ENCODE results near the gene KCNT2. TPM values are rescaled to one million over a fixed set of nuclear protein-coding genes. Genes with fewer than 3 reads are reported as not detected.

Gene KCNT2
- total and polyA plus RNA-seq, 9 of the 15 experiments (the other 6 are each of a cell fraction or from before 2014, with no cell fraction given): 0.13 to 0.73 (median 0.28) TPM

DNA sequence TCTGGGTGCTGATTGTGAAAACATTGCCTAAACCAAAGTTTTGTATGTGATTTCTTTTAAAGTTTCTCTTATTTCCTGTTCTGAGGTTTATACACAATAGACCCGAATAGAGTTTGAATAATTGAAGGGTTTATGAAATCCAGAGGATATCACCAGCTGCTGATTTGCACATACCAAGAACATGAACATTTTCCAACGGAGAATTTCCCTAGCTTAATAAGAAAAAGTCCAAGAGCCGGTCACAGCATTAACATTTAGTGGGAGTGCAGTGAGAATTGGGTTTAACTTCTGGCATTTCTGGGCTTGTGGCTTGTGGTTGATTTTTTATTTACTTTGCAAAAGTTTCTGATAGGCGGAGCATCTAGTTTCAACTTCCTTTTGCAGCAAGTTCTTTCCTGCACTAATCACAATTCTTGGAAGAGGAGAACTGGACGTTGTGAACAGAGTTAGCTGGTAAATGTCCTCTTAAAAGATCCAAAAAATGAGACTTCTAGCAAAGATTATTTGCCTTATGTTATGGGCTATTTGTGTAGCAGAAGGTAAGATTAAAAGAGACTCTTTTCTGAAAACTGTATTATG lies 43.5 kb upstream of the KCNT2 start, which contains the start of gene CFH (continued):
- TF ChIP-seq TBL1XR1 (IDR thresholded peaks at IDR 0.05; ENCODE audit: low read length in 2 of 2) (0 out of 4 replicates have a peak, but pooled peaks of 1 of the 2 experiments have one; percentile 24), KAT7 (CRISPR knock-in tag; IDR thresholded peaks at IDR 0.05; ENCODE audit: borderline replicate concordance) (no peak), MEIS2 (IDR thresholded peaks at IDR 0.05; ENCODE audit: partially characterized antibody) (no peak), SMC3 (conservative IDR thresholded peaks at IDR 0.05; ENCODE audit: insufficient read depth, low read depth, low read length) (no peak), ZNF253 (CRISPR knock-in tag; conservative IDR thresholded peaks at IDR 0.05) (no peak), ZNF57 (CRISPR knock-in tag; IDR thresholded peaks at IDR 0.05) (no peak), SNRNP70 (optimal IDR thresholded peaks at IDR 0.05; ENCODE audit: low read depth, low read length) (no peak), ZNF347 (CRISPR knock-in tag; IDR thresholded peaks at IDR 0.05; ENCODE audit: low read depth) (no peak), POLR2G (IDR thresholded peaks at IDR 0.05; ENCODE audit: low read depth, low read length) (peak; percentile 45; the same call in 1 of the 2 replicates), NR4A1 (CRISPR knock-in tag; IDR thresholded peaks at IDR 0.05) (no peak), NR4A1 (tag; IDR thresholded peaks at IDR 0.05) (no peak), SP1 (CRISPR knock-in tag; IDR thresholded peaks at IDR 0.05) (no peak)
- TF ChIP-seq, protein P1, sequence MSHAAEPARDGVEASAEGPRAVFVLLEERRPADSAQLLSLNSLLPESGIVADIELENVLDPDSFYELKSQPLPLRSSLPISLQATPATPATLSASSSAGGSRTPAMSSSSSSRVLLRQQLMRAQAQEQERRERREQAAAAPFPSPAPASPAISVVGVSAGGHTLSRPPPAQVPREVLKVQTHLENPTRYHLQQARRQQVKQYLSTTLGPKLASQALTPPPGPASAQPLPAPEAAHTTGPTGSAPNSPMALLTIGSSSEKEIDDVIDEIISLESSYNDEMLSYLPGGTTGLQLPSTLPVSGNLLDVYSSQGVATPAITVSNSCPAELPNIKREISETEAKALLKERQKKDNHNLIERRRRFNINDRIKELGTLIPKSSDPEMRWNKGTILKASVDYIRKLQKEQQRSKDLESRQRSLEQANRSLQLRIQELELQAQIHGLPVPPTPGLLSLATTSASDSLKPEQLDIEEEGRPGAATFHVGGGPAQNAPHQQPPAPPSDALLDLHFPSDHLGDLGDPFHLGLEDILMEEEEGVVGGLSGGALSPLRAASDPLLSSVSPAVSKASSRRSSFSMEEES (CRISPR knock-in tag; IDR thresholded peaks at IDR 0.05): no peak
- TF ChIP-seq, protein P2, sequence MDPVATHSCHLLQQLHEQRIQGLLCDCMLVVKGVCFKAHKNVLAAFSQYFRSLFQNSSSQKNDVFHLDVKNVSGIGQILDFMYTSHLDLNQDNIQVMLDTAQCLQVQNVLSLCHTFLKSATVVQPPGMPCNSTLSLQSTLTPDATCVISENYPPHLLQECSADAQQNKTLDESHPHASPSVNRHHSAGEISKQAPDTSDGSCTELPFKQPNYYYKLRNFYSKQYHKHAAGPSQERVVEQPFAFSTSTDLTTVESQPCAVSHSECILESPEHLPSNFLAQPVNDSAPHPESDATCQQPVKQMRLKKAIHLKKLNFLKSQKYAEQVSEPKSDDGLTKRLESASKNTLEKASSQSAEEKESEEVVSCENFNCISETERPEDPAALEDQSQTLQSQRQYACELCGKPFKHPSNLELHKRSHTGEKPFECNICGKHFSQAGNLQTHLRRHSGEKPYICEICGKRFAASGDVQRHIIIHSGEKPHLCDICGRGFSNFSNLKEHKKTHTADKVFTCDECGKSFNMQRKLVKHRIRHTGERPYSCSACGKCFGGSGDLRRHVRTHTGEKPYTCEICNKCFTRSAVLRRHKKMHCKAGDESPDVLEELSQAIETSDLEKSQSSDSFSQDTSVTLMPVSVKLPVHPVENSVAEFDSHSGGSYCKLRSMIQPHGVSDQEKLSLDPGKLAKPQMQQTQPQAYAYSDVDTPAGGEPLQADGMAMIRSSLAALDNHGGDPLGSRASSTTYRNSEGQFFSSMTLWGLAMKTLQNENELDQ (CRISPR knock-in tag; IDR thresholded peaks at IDR 0.05; ENCODE audit: borderline replicate concordance): no peak
- TF ChIP-seq, protein P3, sequence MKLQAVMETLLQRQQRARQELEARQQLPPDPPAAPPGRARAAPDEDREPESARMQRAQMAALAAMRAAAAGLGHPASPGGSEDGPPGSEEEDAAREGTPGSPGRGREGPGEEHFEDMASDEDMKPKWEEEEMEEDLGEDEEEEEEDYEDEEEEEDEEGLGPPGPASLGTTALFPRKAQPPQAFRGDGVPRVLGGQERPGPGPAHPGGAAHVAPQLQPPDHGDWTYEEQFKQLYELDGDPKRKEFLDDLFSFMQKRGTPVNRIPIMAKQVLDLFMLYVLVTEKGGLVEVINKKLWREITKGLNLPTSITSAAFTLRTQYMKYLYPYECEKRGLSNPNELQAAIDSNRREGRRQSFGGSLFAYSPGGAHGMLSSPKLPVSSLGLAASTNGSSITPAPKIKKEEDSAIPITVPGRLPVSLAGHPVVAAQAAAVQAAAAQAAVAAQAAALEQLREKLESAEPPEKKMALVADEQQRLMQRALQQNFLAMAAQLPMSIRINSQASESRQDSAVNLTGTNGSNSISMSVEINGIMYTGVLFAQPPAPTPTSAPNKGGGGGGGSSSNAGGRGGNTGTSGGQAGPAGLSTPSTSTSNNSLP (IDR thresholded peaks at IDR 0.05; ENCODE audit: borderline replicate concordance, low read depth, low read length): peak; percentile 25; the same call in 1 of the 2 replicates
- TF ChIP-seq, protein P4, sequence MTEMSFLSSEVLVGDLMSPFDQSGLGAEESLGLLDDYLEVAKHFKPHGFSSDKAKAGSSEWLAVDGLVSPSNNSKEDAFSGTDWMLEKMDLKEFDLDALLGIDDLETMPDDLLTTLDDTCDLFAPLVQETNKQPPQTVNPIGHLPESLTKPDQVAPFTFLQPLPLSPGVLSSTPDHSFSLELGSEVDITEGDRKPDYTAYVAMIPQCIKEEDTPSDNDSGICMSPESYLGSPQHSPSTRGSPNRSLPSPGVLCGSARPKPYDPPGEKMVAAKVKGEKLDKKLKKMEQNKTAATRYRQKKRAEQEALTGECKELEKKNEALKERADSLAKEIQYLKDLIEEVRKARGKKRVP (CRISPR knock-in tag; IDR thresholded peaks at IDR 0.05): no peak
- TF ChIP-seq, protein P5, sequence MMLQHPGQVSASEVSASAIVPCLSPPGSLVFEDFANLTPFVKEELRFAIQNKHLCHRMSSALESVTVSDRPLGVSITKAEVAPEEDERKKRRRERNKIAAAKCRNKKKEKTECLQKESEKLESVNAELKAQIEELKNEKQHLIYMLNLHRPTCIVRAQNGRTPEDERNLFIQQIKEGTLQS (IDR thresholded peaks at IDR 0.05): no peak
- TF ChIP-seq, protein P5 (CRISPR knock-in tag; conservative IDR thresholded peaks at IDR 0.05): no peak
- TF ChIP-seq, protein P6, sequence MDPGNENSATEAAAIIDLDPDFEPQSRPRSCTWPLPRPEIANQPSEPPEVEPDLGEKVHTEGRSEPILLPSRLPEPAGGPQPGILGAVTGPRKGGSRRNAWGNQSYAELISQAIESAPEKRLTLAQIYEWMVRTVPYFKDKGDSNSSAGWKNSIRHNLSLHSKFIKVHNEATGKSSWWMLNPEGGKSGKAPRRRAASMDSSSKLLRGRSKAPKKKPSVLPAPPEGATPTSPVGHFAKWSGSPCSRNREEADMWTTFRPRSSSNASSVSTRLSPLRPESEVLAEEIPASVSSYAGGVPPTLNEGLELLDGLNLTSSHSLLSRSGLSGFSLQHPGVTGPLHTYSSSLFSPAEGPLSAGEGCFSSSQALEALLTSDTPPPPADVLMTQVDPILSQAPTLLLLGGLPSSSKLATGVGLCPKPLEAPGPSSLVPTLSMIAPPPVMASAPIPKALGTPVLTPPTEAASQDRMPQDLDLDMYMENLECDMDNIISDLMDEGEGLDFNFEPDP (CRISPR knock-in tag; IDR thresholded peaks at IDR 0.05): no peak
